Choroid plexus epithelial cell (primary cell): Measurements from ENCODE around the gene CDH20.

Source experiments
- DNase-seq: peaks from one replicate; pipeline ENCODE4 v3.0.0-alpha.2; 2010; ENCODE audit warnings: low read depth
- H3K4me3 ChIP-seq: 2 replicates; pipeline ENCODE4 v1.5.1; 2011; ENCODE audit warnings: low read depth, mild to moderate bottlenecking, control low read depth, low read length, moderate library complexity
- TF ChIP-seq, protein P1 (sequence below): conservative IDR thresholded peaks from 2 replicates; pipeline ENCODE4 v1.5.1; 2011; ENCODE audit warnings: low read depth, mild to moderate bottlenecking, control low read depth, inconsistent platforms, low read length, moderate library complexity

CDH20 gene

DNA sequence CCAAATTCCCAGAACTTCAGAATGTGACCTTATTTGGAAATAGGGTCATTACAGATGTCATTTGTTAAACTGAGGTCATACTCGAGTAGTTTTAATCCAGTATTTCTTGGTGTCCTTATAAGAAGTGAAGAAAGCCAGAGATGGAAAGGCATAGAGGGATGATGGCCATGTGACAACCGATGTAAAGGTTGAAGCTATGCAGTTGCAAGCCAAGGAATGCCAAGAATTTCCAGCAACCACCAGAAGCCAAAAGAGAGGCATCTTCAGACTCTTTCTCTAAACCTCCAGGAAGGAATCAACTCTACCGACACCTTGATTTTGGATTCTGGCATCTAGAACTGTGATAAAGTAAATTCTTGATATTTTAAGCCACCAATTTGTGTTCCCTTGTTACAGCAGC lies 242.2 kb downstream of the CDH20 start:
- TF ChIP-seq, protein P1, sequence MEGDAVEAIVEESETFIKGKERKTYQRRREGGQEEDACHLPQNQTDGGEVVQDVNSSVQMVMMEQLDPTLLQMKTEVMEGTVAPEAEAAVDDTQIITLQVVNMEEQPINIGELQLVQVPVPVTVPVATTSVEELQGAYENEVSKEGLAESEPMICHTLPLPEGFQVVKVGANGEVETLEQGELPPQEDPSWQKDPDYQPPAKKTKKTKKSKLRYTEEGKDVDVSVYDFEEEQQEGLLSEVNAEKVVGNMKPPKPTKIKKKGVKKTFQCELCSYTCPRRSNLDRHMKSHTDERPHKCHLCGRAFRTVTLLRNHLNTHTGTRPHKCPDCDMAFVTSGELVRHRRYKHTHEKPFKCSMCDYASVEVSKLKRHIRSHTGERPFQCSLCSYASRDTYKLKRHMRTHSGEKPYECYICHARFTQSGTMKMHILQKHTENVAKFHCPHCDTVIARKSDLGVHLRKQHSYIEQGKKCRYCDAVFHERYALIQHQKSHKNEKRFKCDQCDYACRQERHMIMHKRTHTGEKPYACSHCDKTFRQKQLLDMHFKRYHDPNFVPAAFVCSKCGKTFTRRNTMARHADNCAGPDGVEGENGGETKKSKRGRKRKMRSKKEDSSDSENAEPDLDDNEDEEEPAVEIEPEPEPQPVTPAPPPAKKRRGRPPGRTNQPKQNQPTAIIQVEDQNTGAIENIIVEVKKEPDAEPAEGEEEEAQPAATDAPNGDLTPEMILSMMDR, result no peak
- H3K4me3 ChIP-seq, result no peak overlapping the region
- DNase-seq, result peak; percentile 56

DNA sequence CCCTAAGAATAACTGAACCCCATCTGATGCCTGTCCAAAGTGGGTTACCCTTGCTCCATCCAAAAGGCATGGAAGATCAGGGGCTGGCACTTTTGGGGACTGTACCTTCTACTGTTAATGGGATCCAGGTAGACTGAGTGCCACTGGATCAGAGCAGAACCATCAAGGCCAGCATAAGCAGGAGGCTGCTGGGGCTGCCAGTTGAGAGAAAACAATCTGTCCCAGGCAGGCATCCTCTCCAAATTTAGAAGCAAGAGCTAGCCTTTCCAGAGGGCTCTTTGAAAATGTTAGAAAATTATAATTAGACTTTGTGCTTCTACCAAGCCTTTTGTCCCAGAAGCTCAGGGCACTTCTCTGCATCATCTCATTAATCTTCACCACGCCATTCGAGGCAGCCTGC lies 245.6 kb downstream of the CDH20 start:
- no peak overlapping the region for H3K4me3 ChIP-seq
- TF ChIP-seq, protein P1, result no peak
- no peak for DNase-seq

DNA sequence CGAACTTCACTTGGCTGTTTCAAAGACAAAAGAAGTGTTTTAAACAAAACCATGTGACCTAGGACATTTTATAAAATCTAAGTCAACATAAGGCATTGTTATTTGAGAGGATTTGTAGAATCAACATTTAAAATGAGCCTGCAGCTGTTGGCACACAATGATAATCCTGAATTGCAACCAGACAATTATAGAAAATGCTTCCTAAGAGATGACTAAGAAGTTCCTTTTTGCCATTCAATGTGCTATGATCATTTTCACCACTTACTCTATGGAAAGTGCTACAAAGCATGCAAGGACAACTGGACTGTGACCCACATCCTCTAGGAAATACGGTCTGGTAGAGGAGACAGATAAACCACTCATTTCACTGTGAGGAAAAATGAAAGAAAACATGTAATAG lies 246.4 kb downstream of the CDH20 start:
- TF ChIP-seq, protein P1, result no peak
- DNase-seq, result no peak
- no peak overlapping the region for H3K4me3 ChIP-seq

GRCh38 chr18:61580046-61580445 lies 246.8 kb downstream of the CDH20 start:
- TF ChIP-seq, protein P1, result no peak
- H3K4me3 ChIP-seq, result no peak overlapping the region
- peak; percentile 30 for DNase-seq

- DNase-seq, result peak; percentile 69
- peak overlapping the region; percentile 51 for H3K4me3 ChIP-seq
- TF ChIP-seq, protein P1, result peak; percentile 96
These were observed 248.5 kb downstream of the CDH20 start for GRCh38 chr18:61581578-61582201.

- DNase-seq, result no peak
- TF ChIP-seq, protein P1, result no peak
- peak overlapping the region; percentile 51 for H3K4me3 ChIP-seq
These were observed 249.0 kb downstream of the CDH20 start for GRCh38 chr18:61582202-61582710.

DNA sequence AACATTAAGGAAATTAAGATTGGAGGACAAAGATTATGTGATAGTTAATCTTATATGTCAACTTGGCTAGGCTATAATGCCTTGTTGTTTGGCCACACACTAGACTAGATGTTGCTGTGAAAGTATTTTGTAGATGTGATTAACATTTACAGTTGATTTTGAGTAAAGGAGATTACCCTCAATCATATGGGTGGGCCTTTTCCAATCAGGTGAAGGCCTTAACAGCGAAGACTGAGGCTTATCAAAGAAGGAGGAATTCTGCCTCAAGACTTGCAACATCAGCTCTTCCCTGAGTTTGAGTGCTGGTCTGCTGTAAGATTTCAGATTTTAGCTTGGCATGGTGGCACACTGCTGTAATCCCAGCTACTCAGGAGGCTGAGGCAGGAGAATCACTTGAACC lies 250.3 kb downstream of the CDH20 start:
- TF ChIP-seq, protein P1, result no peak
- no peak for DNase-seq
- no peak overlapping the region for H3K4me3 ChIP-seq
